H1 (cell line): ENCODE results near the gene TXNRD3. TPM values are rescaled to one million over a fixed set of nuclear protein-coding genes. Genes with fewer than 3 reads are reported as not detected.

Experiments
- CTCF ChIA-PET: fragments of 300-600 bp; sonication (Branson Sonifier 250); formaldehyde crosslinking; loops from one replicate; lab custom pipeline; 2021; ENCODE audit not compliant: partially characterized antibody; lab: Charles Lee
- POLR2A ChIA-PET: fragments of 300-600 bp; sonication (Branson Sonifier 250); formaldehyde crosslinking; loops from one replicate; lab custom pipeline; 2021; ENCODE audit warnings: inconsistent platforms; ENCODE audit not compliant: partially characterized antibody; lab: Charles Lee
- DNase-seq, 2 experiments: peaks; one replicate each; pipeline versions ENCODE4 v3.0.0 to v3.0.0-alpha.2; 2010 to 2022; ENCODE audit warnings: low spot score in 2 of 2, low read depth in 1 of 2, mixed read lengths in 1 of 2
- FAIRE-seq: peaks from 2 replicates; lab custom pipeline; 2011; peaks lifted over from hg19 to GRCh38; lab: Jason Lieb, UNC
- H2AFZ ChIP-seq: 2 replicates; pipeline ENCODE4 v1.8.1; 2012; ENCODE audit warnings: low read length, inconsistent platforms
- H2AK5ac ChIP-seq: 2 replicates; pipeline ENCODE4 v1.6.1; 2013; ENCODE audit warnings: low read depth, low read length
- H2BK120ac ChIP-seq: replicated peaks from 2 replicates; pipeline ENCODE3; 2013; ENCODE audit warnings: low read depth, low read length, inconsistent platforms
- H2BK12ac ChIP-seq: 2 replicates; pipeline ENCODE4 v1.6.1; 2013; ENCODE audit warnings: low read depth, low read length
- H2BK15ac ChIP-seq: 2 replicates; pipeline ENCODE4 v1.6.1; 2013; ENCODE audit warnings: low read length
- H2BK20ac ChIP-seq: 2 replicates; pipeline ENCODE4 v1.6.1; 2013; ENCODE audit warnings: low read length
- H2BK5ac ChIP-seq: 2 replicates; pipeline ENCODE4 v1.6.1; 2013; ENCODE audit warnings: low read depth, low read length
- H3K14ac ChIP-seq: 2 replicates; pipeline ENCODE4 v1.6.1; 2013; ENCODE audit warnings: inconsistent platforms; ENCODE audit not compliant: insufficient read length
- H3K18ac ChIP-seq: 2 replicates; pipeline ENCODE4 v1.6.1; 2013; ENCODE audit warnings: low read length; ENCODE audit errors: extremely low read depth
- H3K23ac ChIP-seq: 2 replicates; pipeline ENCODE4 v1.6.1; 2013; ENCODE audit warnings: inconsistent platforms; ENCODE audit not compliant: insufficient read length
- H3K23me2 ChIP-seq: 2 replicates; pipeline ENCODE4 v1.6.1; 2013; ENCODE audit warnings: low read depth, low read length
- H3K27ac ChIP-seq: 2 replicates; pipeline ENCODE4 v1.6.1; 2011; ENCODE audit warnings: low read depth, low read length, inconsistent platforms
- H3K27me3 ChIP-seq, 4 experiments: replicated peaks in 1 of 4; 1 replicate in 1 of 4; 2 replicates in 3 of 4; pipeline versions ENCODE4 v1.6.1 to v1.8.1; 2011 to 2013; ENCODE audit warnings: low read length in 3 of 4, mild to moderate bottlenecking in 3 of 4, inconsistent platforms in 2 of 4, mixed read lengths in 2 of 4, moderate library complexity in 1 of 4; ENCODE audit not compliant: control insufficient read depth in 3 of 4, insufficient read depth in 3 of 4; ENCODE audit errors: extremely low read depth in 1 of 4
- H3K36me3 ChIP-seq, 4 experiments: 2 replicates each; pipeline versions ENCODE4 v1.6.1 to v1.8.1; 2011 to 2013; ENCODE audit warnings: mild to moderate bottlenecking in 4 of 4, low read length in 3 of 4, moderate library complexity in 2 of 4, control low read depth in 1 of 4, inconsistent platforms in 1 of 4; ENCODE audit not compliant: insufficient read depth in 4 of 4, control insufficient read depth in 2 of 4
- H3K4ac ChIP-seq: replicated peaks from 2 replicates; pipeline ENCODE3; 2013; ENCODE audit warnings: low read length, low read depth, mixed read lengths, inconsistent platforms; ENCODE audit not compliant: insufficient read length
- H3K4me1 ChIP-seq, 4 experiments: replicated peaks in 1 of 4; 1 replicate in 1 of 4; 2 replicates in 3 of 4; pipeline versions ENCODE4 v1.6.1 to v1.8.1; 2011 to 2013; ENCODE audit warnings: low read length in 3 of 4, inconsistent platforms in 2 of 4, mixed read lengths in 1 of 4; ENCODE audit not compliant: insufficient read depth in 4 of 4, control insufficient read depth in 3 of 4
- H3K4me2 ChIP-seq, 2 experiments: 2 replicates each; pipeline versions ENCODE4 v1.6.1 to v1.8.1; 2011 to 2013; ENCODE audit warnings: low read depth in 2 of 2, low read length in 2 of 2, control low read depth in 1 of 2, inconsistent platforms in 1 of 2, mild to moderate bottlenecking in 1 of 2; ENCODE audit not compliant: insufficient read depth in 1 of 2
- H3K4me3 ChIP-seq, 4 experiments: fragments of 200-600, 300-600 bp in 1 of 4; sonication (generic), shearing (Covaris generic), sonication (Bioruptor Twin) in 1 of 4; 2 replicates each; pipeline versions ENCODE4 v1.5.1 to v1.8.1; 2011 to 2016; ENCODE audit warnings: low read length in 4 of 4, low read depth in 3 of 4, control low read depth in 2 of 4, inconsistent platforms in 2 of 4, mild to moderate bottlenecking in 2 of 4, mixed read lengths in 1 of 4, moderate library complexity in 1 of 4; ENCODE audit not compliant: insufficient read depth in 2 of 4; ENCODE audit errors: extremely low read depth in 1 of 4
- H3K56ac ChIP-seq: replicated peaks from 2 replicates; pipeline ENCODE3; 2013; ENCODE audit warnings: low read depth, mild to moderate bottlenecking, mixed read lengths, low read length, inconsistent platforms; ENCODE audit not compliant: insufficient read length
- H3K79me1 ChIP-seq: 2 replicates; pipeline ENCODE4 v1.6.1; 2013; ENCODE audit warnings: low read depth, low read length, control low read depth
- H3K79me2 ChIP-seq, 2 experiments: 2 replicates each; pipeline versions ENCODE4 v1.6.1 to v1.8.1; 2012 to 2013; ENCODE audit warnings: low read length in 2 of 2, mild to moderate bottlenecking in 2 of 2, inconsistent platforms in 1 of 2; ENCODE audit not compliant: insufficient read depth in 2 of 2, control insufficient read depth in 1 of 2
- H3K9ac ChIP-seq, 4 experiments: replicated peaks in 1 of 4; 1 replicate in 1 of 4; 2 replicates in 3 of 4; pipeline versions ENCODE4 v1.6.1 to v1.8.1; 2011 to 2013; ENCODE audit warnings: low read depth in 3 of 4, low read length in 3 of 4, control low read depth in 2 of 4, mild to moderate bottlenecking in 2 of 4, moderate library complexity in 2 of 4, inconsistent platforms in 1 of 4; ENCODE audit errors: extremely low read depth in 1 of 4
- H3K9me3 ChIP-seq, 2 experiments: 2 replicates each; pipeline versions ENCODE4 v1.6.1 to v1.8.1; 2012 to 2013; ENCODE audit warnings: mild to moderate bottlenecking in 2 of 2, moderate library complexity in 2 of 2, control low read depth in 1 of 2, inconsistent platforms in 1 of 2, low read depth in 1 of 2, low read length in 1 of 2, mixed read lengths in 1 of 2; ENCODE audit not compliant: insufficient read depth in 2 of 2
- H4K20me1 ChIP-seq, 2 experiments: replicated peaks in 1 of 2; 2 replicates each; pipeline versions ENCODE3 to v1.8.1; 2011 to 2013; ENCODE audit warnings: inconsistent platforms in 2 of 2, low read length in 2 of 2, mild to moderate bottlenecking in 1 of 2; ENCODE audit not compliant: insufficient read depth in 2 of 2, control insufficient read depth in 1 of 2
- H4K5ac ChIP-seq: 2 replicates; pipeline ENCODE4 v1.6.1; 2013; ENCODE audit warnings: low read length, low read depth, mixed read lengths, inconsistent platforms; ENCODE audit not compliant: insufficient read length
- H4K8ac ChIP-seq: 2 replicates; pipeline ENCODE4 v1.8.0; 2013; ENCODE audit warnings: mild to moderate bottlenecking, moderate library complexity, low read length, inconsistent platforms; ENCODE audit not compliant: insufficient read depth; ENCODE audit errors: extremely low read depth
- H4K91ac ChIP-seq: replicated peaks from 2 replicates; pipeline ENCODE3; 2013; ENCODE audit warnings: low read length, mixed read lengths, inconsistent platforms; ENCODE audit not compliant: insufficient read length
- ATF2 ChIP-seq: IDR thresholded peaks from 2 replicates; pipeline ENCODE4 v1.6.1; 2012; ENCODE audit warnings: low read length, inconsistent platforms
- FOSL1 ChIP-seq: IDR thresholded peaks from 2 replicates; pipeline ENCODE4 v1.6.1; 2011; ENCODE audit warnings: mild to moderate bottlenecking, low read depth, low read length, moderate library complexity; ENCODE audit not compliant: insufficient read depth
- GABPA ChIP-seq: IDR thresholded peaks from 2 replicates; pipeline ENCODE4 v1.6.1; 2011; ENCODE audit warnings: mild to moderate bottlenecking, low read length, moderate library complexity, borderline replicate concordance; ENCODE audit not compliant: insufficient read depth
- HDAC6 ChIP-seq: IDR thresholded peaks from one replicate; pipeline ENCODE4 v1.7.1; 2012; ENCODE audit warnings: low read depth, mild to moderate bottlenecking, inconsistent platforms, low read length, moderate library complexity
- PHF8 ChIP-seq: fragments of 200-600 bp; sonication (generic); conservative IDR thresholded peaks from 2 replicates; pipeline ENCODE4 v1.7.1; 2012; ENCODE audit warnings: low read depth, mild to moderate bottlenecking, inconsistent platforms, low read length, moderate library complexity
- POLR2A ChIP-seq, 2 experiments: IDR thresholded peaks; 1 replicate in 1 of 2; 2 replicates in 1 of 2; pipeline ENCODE4 v1.6.1; 2011; ENCODE audit warnings: low read depth in 2 of 2, low read length in 2 of 2, mild to moderate bottlenecking in 2 of 2; ENCODE audit errors: control extremely low read depth in 1 of 2
- SIX5 ChIP-seq: IDR thresholded peaks from 2 replicates; pipeline ENCODE4 v1.6.1; 2011; ENCODE audit warnings: mild to moderate bottlenecking, low read depth, low read length
- SP2 ChIP-seq: IDR thresholded peaks from 2 replicates; pipeline ENCODE4 v1.6.1; 2012; ENCODE audit warnings: mild to moderate bottlenecking, low read length, inconsistent platforms
- SUZ12 ChIP-seq: fragments of 200-600 bp; sonication (generic); IDR thresholded peaks from 2 replicates; pipeline ENCODE4 v1.6.1; 2012; ENCODE audit warnings: mild to moderate bottlenecking, inconsistent platforms, low read length, moderate library complexity, mixed read lengths
- TAF1 ChIP-seq: IDR thresholded peaks from 2 replicates; pipeline ENCODE4 v1.6.1; 2011; ENCODE audit warnings: mild to moderate bottlenecking, low read depth, low read length
- TCF12 ChIP-seq: IDR thresholded peaks from 2 replicates; pipeline ENCODE4 v1.6.1; 2011; ENCODE audit warnings: low read depth, mild to moderate bottlenecking, low read length
- WGBS, 2 experiments: shearing (Covaris generic) in 1 of 2; methylation state at CpG; one replicate each; pipeline versions ENCODE4 v1.1.6 to v1.1.7; 2013 to 2015; ENCODE audit warnings: low lambda C conversion rate in 2 of 2, mixed read lengths in 2 of 2, inconsistent platforms in 1 of 2, low coverage in 1 of 2, missing lambda C conversion rate in 1 of 2; ENCODE audit not compliant: insufficient replicate concordance in 2 of 2, insufficient coverage in 1 of 2, insufficient read length in 1 of 2; ENCODE audit errors: extremely low coverage in 1 of 2, missing lambda C conversion rate in 1 of 2; 5-methylcytosine and 5-hydroxymethylcytosine counted together
- polyA plus RNA-seq, 7 experiments: library from polyadenylated mRNA; depleted of rRNA in 3 of 7; stranded (reverse) in 5 of 7; unstranded in 2 of 7; fragments of >200 nt in 5 of 7; fragments of 200-250 nt in 2 of 7; gene quantifications; 1 replicate in 5 of 7; 2 replicates in 1 of 7; 4 replicates in 1 of 7; pipeline versions ENCODE4 v1.2.1 to v1.2.3, GENCODE V29; 2011 to 2013; ENCODE audit warnings: missing spikeins in 2 of 7, mixed read lengths in 2 of 7
- total RNA-seq: library from RNA; stranded (reverse); fragmentation: NEBNext Ultra II Directional; extraction: Animal tissue kit (Norgen Biotek cat#: 25700); gene quantifications from 2 replicates; pipeline ENCODE4 v1.2.1, GENCODE V29; 2021
- TF ChIP-seq, protein P1 (sequence below): IDR thresholded peaks from 2 replicates; pipeline ENCODE4 v1.6.1; 2011; ENCODE audit warnings: low read length, improper control_type of control experiment

The TXNRD3 gene
- total and polyA plus RNA-seq, 2 of the 8 experiments (the other 6 are each of a cell fraction or from before 2014, with no cell fraction given), result 3.4 to 4.3 TPM

- Histone ChIP-seq H3K9ac (no peak overlapping the region), H2AK5ac (no peak overlapping the region), H4K91ac (no peak overlapping the region), H3K14ac (no peak overlapping the region), H3K4ac (no peak overlapping the region), H3K23me2 (no peaks in the 10 kb centered on the region), H3K23ac (no peak overlapping the region), H3K4me1 (no peaks in the 10 kb centered on the region), H3K27me3 (no peaks in the 10 kb centered on the region; a peak in 1 of 7 replicates), H2BK15ac (no peak overlapping the region), H3K27ac (no peak overlapping the region), H4K20me1 (no peaks in the 10 kb centered on the region), H2BK20ac (no peak overlapping the region), H3K18ac (no peak overlapping the region), H3K79me1 (no peaks in the 10 kb centered on the region), H3K9me3 (no peaks in the 10 kb centered on the region), H3K79me2 (no peaks in the 10 kb centered on the region), H2AFZ (no peak overlapping the region), H3K36me3 (no peaks in the 10 kb centered on the region), H3K56ac (no peak overlapping the region), H4K8ac (no peak overlapping the region), H4K5ac (no peak overlapping the region), H2BK120ac (no peak overlapping the region), H2BK5ac (no peak overlapping the region), H2BK12ac (no peak overlapping the region), H3K4me2 (no peak overlapping the region), H3K4me3 (no peak overlapping the region)
- FAIRE-seq (no peak), DNase-seq (no peak)
- ChIA-PET CTCF (interaction anchor here (0.9 to 1.8 kb wide), 2 partner anchors 12 to 13 kb away, joined by 3 to 6 read pairs; no protein-coding TSS in a partner anchor), POLR2A (no interaction called here)
- 86% methylated on average over 4 of the region's 4 CpGs; no CpG with 5 or more reads in 1 of the 2 experiments for WGBS, 2 experiments
- TF ChIP-seq ATF2, result no peak
- no peak for TF ChIP-seq SP2
- no peak for TF ChIP-seq HDAC6
- TF ChIP-seq GABPA, result no peak
- TF ChIP-seq, protein P1, sequence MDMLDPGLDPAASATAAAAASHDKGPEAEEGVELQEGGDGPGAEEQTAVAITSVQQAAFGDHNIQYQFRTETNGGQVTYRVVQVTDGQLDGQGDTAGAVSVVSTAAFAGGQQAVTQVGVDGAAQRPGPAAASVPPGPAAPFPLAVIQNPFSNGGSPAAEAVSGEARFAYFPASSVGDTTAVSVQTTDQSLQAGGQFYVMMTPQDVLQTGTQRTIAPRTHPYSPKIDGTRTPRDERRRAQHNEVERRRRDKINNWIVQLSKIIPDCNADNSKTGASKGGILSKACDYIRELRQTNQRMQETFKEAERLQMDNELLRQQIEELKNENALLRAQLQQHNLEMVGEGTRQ, result no peak
- TF ChIP-seq FOSL1, result no peak
- TF ChIP-seq TAF1, result no peak
- TF ChIP-seq SUZ12, result no peak
- no peak for TF ChIP-seq PHF8
- TF ChIP-seq POLR2A (IDR thresholded peaks at IDR 0.05; ENCODE audit: control extremely low read depth in 1 of 2, low read depth in 2 of 2, low read length in 2 of 2), result no peak
- TF ChIP-seq SIX5, result no peak
- no peak for TF ChIP-seq TCF12
Measured at GRCh38 chr3:126582311-126582710, 72.6 kb downstream of the TXNRD3 start.
